HG03175 (cell line): ENCODE results near the gene DSCAML1.

Experiments used
- ATAC-seq: cut with Tn5 transposase; IDR thresholded peaks from one replicate; pipeline ENCODE4 v1.9.1; 2021; ENCODE audit warnings: mild to moderate bottlenecking, moderate library complexity; ENCODE audit not compliant: unreplicated experiment

Gene DSCAML1

GRCh38 chr11:117594721-117595120 is 202.3 kb downstream of the DSCAML1 start:
- ATAC-seq = no peak

- no peak for ATAC-seq
Measured at GRCh38 chr11:117593065-117593464, 204.0 kb downstream of the DSCAML1 start.

- no peak for ATAC-seq
Measured at GRCh38 chr11:117591316-117592039, 205.5 kb downstream of the DSCAML1 start.

GRCh38 chr11:117589063-117589462 is 208.0 kb downstream of the DSCAML1 start:
- no peak for ATAC-seq

DNA sequence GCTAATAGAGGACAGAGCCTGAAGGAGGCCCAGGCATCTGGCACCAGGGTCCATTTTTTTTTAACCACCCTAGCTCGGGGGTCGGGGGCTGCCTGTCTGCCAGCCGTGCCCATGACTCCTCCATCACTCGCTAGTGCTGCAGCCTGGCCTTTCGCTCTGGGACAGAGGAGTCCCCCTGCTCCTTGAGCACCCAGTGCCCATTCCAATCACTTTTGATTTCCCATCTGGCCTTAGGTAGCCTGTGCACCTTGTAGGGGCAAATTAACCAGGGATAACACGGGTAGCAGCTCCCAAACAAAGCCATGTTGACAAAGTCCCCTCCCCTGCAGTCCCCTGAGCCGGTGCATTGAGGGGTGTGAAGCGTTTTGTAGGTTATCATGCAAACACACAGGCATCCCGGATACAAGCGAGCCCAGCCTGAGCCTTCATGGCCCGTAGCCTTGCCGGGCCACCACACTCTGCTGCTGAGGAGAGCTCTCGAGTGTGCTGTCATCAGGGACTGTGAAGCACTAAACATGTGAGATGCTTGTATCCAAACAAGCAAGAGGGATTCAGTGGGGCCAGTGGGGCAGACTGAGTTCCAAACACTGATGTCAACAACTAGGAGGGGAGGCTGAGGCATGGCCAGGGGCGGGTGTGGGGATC is 208.7 kb downstream of the DSCAML1 start:
- ATAC-seq = no peak

DNA sequence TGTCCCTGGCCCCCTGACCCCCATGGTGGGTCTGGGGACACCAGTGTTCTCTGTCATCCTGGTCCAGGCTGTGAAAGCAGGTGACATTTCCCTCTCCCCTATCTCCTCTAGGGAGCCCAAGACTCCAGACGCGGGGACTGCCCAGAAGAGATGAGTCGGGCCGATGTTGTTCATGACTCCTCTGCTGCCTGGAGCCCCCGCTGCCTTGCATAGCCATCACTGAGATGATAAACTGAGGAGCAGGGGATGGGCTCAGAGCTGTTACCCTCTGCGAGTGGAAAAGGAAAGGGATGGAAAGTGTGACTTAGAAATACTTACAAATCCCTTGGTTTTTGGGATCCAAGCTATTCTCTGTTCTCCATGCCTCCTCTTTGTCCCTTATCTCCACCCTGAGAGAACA is 209.6 kb downstream of the DSCAML1 start:
- no peak for ATAC-seq

GRCh38 chr11:117586392-117586791 is 210.6 kb downstream of the DSCAML1 start:
- ATAC-seq = no peak

DNA sequence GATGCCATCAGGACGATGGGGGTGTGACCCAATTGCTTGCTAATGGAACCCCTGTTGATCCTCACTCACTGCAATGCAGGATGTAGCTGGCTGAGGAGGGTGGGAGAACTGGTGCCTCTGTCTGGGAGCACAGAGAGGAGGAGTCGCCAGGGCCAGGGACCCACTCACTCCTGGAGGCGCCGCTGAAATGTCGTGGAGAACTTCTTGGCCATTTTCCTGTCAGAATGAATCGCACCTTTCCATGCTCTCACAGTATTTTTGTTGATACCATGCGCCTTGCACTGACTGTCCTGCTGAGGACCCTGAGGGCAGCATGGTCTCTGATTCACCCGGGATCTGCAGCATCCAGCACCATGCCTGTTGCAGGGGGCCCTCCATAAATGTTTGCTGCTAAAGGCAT is 211.4 kb downstream of the DSCAML1 start:
- no peak for ATAC-seq

DNA sequence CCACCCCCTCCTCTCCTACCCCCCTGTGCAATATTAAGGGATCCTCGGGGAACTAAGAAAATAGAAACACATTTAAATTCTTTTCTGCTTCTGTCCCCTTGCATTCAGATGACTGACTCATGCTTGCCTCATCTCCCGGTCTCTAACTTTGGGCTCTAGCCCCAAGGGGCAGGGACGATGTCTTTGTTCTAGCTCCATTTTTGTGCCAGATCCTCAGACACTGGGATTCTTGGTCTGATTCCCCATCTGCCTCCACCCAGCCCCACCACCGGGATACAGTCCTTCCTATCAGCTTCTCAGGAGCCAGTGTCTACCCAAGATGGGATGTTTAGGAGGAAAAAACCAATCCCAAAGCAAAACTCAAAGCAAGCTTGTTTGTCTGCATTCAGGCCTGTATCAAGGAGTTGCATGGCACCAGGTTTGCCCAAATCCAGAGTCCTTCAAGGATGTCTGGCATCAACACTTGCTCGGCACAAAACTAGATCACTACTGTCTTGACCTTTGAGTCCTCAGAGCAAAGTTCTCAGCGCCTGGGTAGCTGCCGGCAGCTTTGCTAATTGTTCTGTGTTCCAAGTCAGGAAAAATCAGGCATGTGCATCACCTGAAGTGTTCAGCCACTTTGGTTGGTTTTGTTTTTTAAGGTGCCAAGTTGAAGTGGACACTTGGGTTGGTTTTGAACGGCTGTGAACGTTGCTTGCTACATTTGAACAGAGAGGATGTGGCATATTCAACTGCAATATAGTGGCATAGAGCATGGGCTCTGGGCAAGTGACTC is 212.8 kb downstream of the DSCAML1 start:
- ATAC-seq = no peak

GRCh38 chr11:117583063-117583801 is 213.8 kb downstream of the DSCAML1 start:
- no peak for ATAC-seq

DNA sequence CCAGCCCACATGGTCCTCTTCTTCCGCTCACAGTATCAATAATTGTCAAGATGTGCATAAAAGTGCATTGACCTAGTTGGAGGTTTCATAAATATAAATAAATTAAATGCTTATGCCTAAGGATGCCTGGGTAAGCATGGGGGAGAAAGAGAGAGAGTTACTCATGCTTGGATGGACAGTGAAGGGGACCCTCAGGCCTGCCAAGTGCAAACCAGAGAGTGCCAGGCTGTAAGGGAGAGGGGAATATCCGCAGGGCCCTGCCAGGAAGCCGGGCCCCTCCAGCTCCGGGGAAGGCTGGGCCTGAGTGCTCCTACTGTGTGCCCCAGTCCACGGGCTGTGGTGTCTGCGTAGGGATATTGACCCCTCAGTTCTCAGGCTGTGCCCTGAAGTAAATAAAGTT is 214.6 kb downstream of the DSCAML1 start:
- ATAC-seq = no peak

GRCh38 chr11:117580866-117581265 is 216.2 kb downstream of the DSCAML1 start:
- ATAC-seq = no peak

- no peak for ATAC-seq
Measured at GRCh38 chr11:117579161-117579560, 217.9 kb downstream of the DSCAML1 start.

DNA sequence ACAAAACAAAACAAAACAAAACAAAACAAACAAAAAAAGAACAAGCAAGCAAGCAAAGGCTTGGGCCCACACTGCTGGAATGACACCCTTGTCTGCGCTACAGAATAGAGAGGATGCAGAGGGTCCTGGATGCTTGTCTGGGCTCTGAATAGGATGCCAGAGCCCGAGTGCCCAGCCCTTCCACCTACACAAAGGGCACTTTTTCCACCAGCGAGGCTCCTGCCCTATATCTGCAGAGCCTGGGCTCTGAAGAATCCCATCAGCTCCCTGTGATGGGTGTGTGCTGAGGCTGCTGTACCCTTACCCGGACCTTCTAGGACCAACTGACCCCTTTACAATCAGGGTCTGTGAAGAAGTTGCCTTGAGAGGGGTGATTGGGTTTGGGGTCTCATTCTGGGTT is 221.2 kb downstream of the DSCAML1 start:
- ATAC-seq = no peak

GRCh38 chr11:117574551-117574950 is 222.5 kb downstream of the DSCAML1 start:
- no peak for ATAC-seq

GRCh38 chr11:117573326-117573725 is 223.7 kb downstream of the DSCAML1 start:
- no peak for ATAC-seq

DNA sequence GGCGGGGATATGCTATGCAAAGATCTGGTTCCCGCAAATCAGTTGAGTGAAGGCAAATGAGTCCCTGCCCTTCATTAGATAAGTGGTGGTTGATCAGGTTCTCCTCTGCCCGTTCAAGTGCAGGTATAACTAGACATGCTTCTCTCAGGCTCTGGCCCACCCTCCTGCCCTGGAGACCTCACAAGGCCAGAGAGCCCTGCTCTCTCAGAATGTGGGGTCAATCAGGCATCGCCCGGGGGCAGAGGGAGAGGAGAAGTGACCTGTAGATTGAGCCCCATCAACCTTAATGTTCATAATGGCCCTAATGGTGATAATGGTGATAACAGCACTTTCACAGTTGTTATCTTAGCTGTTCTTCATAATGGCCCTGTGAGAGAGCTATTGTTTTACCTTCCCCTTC is 224.3 kb downstream of the DSCAML1 start:
- ATAC-seq = no peak

DNA sequence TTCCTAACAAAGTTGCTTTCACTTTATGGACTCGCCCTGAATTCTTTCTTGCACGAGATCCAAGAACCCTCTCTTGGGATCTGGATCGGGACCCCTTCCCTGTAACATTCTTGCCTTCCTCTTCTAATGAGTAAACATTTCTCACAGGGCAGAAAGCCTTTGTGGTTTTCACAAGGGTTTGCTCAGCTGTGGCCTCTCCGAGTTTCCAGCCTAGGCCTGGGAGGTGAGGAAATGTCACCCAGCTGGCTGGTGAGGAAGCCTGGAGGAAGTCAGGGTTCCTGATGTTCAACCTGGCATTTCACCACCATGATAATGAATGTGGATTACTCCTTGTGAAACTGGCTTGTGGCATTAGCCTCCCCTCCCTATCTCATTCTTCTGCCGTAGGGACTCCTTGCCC is 224.9 kb downstream of the DSCAML1 start:
- no peak for ATAC-seq

GRCh38 chr11:117570701-117571100 is 226.3 kb downstream of the DSCAML1 start:
- ATAC-seq = no peak

GRCh38 chr11:117569911-117570310 is 227.1 kb downstream of the DSCAML1 start:
- no peak for ATAC-seq

GRCh38 chr11:117565709-117566108 is 231.3 kb downstream of the DSCAML1 start:
- no peak for ATAC-seq
